ENCODE results near the gene HEXIM1. TPM values are rescaled to one million over a fixed set of nuclear protein-coding genes. Genes with fewer than 3 reads are reported as not detected.

The HEXIM1 gene
- total RNA-seq, 1 experiment from 2014 or later = 78.0 TPM

DNA sequence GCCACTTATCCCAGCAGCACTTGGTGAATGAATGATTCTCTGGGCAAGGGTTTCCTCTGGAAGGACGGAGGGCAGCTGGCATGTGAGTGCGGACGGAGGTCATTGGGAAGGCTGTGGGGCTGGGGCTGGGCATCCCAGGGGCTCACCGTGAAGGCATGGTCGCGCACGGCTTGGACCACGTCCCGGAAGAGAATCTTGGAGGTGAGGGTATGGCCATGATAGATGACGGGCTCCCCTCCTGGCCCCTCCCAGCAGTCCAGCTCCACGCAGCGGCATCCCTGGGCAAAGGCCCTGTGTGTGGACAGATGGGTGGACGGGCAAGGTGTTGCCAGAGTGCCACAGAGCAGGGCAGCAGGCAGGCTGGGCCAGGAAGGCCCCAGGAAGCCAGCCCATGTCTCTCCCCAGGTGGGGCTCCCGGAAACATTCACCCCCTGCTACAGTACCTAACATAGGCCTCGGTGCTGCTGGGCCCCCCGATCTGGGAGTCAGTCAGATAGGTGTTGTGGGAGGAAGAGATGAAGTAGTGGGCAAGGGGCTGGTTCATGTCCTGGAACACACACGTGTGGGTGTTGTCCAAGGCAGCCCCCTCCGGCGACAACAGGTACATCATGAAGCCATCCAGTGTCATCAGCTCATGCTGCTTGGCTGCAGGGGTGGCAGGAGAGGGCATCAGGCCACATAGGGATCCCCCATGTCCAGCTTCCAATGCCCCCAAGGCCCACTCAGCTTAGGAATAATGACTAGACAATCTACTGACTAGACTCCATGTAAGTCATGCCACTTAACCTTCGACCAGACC lies 30.2 kb upstream of the HEXIM1 start:
- TF ChIP-seq, protein P1, sequence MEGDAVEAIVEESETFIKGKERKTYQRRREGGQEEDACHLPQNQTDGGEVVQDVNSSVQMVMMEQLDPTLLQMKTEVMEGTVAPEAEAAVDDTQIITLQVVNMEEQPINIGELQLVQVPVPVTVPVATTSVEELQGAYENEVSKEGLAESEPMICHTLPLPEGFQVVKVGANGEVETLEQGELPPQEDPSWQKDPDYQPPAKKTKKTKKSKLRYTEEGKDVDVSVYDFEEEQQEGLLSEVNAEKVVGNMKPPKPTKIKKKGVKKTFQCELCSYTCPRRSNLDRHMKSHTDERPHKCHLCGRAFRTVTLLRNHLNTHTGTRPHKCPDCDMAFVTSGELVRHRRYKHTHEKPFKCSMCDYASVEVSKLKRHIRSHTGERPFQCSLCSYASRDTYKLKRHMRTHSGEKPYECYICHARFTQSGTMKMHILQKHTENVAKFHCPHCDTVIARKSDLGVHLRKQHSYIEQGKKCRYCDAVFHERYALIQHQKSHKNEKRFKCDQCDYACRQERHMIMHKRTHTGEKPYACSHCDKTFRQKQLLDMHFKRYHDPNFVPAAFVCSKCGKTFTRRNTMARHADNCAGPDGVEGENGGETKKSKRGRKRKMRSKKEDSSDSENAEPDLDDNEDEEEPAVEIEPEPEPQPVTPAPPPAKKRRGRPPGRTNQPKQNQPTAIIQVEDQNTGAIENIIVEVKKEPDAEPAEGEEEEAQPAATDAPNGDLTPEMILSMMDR (IDR thresholded peaks at IDR 0.05; ENCODE audit: insufficient read depth in 1 of 2, low read depth in 1 of 2, low read length in 1 of 2, severe bottlenecking in 1 of 2, unreplicated experiment in 1 of 2) = no peak
- no peak overlapping the region for H3K4me3 ChIP-seq (ENCODE audit: low read depth, low read length)
- H3K9me3 ChIP-seq = no peaks in the 10 kb centered on the region
- Mint-ChIP-seq H3K36me3 (ENCODE audit: insufficient read depth, unreplicated experiment) (peaks cover 47% of the 10 kb centered on the region), H3K4me1 (ENCODE audit: low read depth, unreplicated experiment) (peaks cover 9% of the 10 kb centered on the region), H3K27ac (ENCODE audit: unreplicated experiment) (no peak overlapping the region), H3K9me3 (ENCODE audit: unreplicated experiment) (no peaks in the 10 kb centered on the region), H3K4me3 (ENCODE audit: unreplicated experiment) (no peak overlapping the region), H3K27me3 (ENCODE audit: insufficient read depth, unreplicated experiment) (no peaks in the 10 kb centered on the region)
- H3K27me3 ChIP-seq (replicated peaks; ENCODE audit: control insufficient read depth, insufficient read depth, low read length) = no peaks in the 10 kb centered on the region
- intact Hi-C loops (cut with micrococcal nuclease; ENCODE audit: unreplicated experiment) = no loop called here
- peaks cover 20% of the 10 kb centered on the region for H3K4me1 ChIP-seq
- peaks cover 2% of the 10 kb centered on the region; the same call in 1 of the 2 replicates for H3K36me3 ChIP-seq (ENCODE audit: control insufficient read depth, insufficient read depth, low read length)
- CTCF ChIA-PET = interaction anchor here (1.4 kb wide), 1 partner anchor 18 kb away, joined by 3 read pairs; the partner anchor contains the start of gene ACBD4
- DNase-seq = no peak
- no TSS peak for BruUV-seq (replicated peaks)
- POLR2A ChIA-PET = interaction anchor here (0.6 kb wide), 1 partner anchor 616 kb away, joined by 3 read pairs; no protein-coding TSS in a partner anchor

DNA sequence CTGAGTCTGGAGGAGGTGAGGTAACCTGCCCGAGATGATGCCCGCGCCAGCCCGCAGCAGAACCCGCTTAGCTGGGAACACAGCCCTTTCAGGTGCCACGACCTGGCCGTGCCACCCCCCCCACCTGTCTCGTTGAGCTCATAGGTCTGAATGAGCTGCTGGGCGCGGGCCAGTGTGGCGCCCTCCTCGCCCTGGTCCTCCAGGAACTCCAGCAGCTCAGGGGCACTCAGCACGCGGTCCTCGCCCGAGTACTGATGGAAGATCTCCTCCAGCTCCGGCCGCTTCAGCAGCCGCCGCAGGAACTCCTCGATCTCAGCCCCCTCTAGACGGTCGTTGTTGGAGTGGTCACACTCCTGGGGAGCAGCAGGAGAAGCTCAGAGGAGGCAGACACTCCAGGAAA lies 29.6 kb upstream of the HEXIM1 start:
- no TSS peak for BruUV-seq (replicated peaks)
- H3K36me3 Mint-ChIP-seq (ENCODE audit: insufficient read depth, unreplicated experiment) = peaks cover 41% of the 10 kb centered on the region
- Histone ChIP-seq H3K27me3 (replicated peaks; ENCODE audit: control insufficient read depth, insufficient read depth, low read length) (no peaks in the 10 kb centered on the region), H3K36me3 (ENCODE audit: control insufficient read depth, insufficient read depth, low read length) (peaks cover 2% of the 10 kb centered on the region; the same call in 1 of the 2 replicates), H3K4me1 (peaks cover 26% of the 10 kb centered on the region), H3K4me3 (ENCODE audit: low read depth, low read length) (no peak overlapping the region), H3K9me3 (no peaks in the 10 kb centered on the region)
- H3K4me1 Mint-ChIP-seq (ENCODE audit: low read depth, unreplicated experiment) = peaks cover 13% of the 10 kb centered on the region
- no peak for DNase-seq
- no peak overlapping the region for H3K27ac Mint-ChIP-seq (ENCODE audit: unreplicated experiment)
- TF ChIP-seq, protein P1 (IDR thresholded peaks at IDR 0.05; ENCODE audit: insufficient read depth in 1 of 2, low read depth in 1 of 2, low read length in 1 of 2, severe bottlenecking in 1 of 2, unreplicated experiment in 1 of 2) = no peak
- intact Hi-C loops (cut with micrococcal nuclease; ENCODE audit: unreplicated experiment) = no loop called here
- no peak overlapping the region for H3K4me3 Mint-ChIP-seq (ENCODE audit: unreplicated experiment)
- CTCF ChIA-PET = interaction anchor here (1.4 kb wide), 1 partner anchor 17 kb away, joined by 3 read pairs; the partner anchor contains the start of gene ACBD4
- no peaks in the 10 kb centered on the region for H3K27me3 Mint-ChIP-seq (ENCODE audit: insufficient read depth, unreplicated experiment)
- H3K9me3 Mint-ChIP-seq (ENCODE audit: unreplicated experiment) = no peaks in the 10 kb centered on the region
- POLR2A ChIA-PET = interaction anchor here (0.6 kb wide), 1 partner anchor 617 kb away, joined by 3 read pairs; no protein-coding TSS in a partner anchor

DNA sequence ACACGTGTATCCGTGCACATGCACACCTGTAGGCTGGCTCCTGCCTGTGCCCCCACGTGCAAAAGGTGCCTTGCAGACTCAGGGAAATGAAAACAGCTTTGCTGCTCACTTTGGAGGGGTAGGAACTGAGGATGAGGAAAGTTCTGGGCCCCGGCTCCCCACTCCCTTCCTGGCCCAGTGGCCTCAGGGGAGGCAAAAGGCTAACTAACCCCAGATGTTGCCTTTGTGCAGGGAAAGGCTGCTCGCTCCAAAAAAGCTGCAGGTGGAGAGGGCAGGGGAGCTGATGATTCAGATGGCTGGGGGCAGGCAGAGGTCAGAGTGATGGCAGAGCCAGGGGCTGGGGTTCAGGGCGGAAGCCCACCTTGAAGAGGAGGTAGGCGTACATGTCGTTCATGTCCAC lies 28.3 kb upstream of the HEXIM1 start:
- Mint-ChIP-seq H3K27ac (ENCODE audit: unreplicated experiment) (no peak overlapping the region), H3K36me3 (ENCODE audit: insufficient read depth, unreplicated experiment) (peaks cover 34% of the 10 kb centered on the region), H3K4me3 (ENCODE audit: unreplicated experiment) (no peak overlapping the region), H3K9me3 (ENCODE audit: unreplicated experiment) (no peaks in the 10 kb centered on the region), H3K27me3 (ENCODE audit: insufficient read depth, unreplicated experiment) (no peaks in the 10 kb centered on the region), H3K4me1 (ENCODE audit: low read depth, unreplicated experiment) (peaks cover 13% of the 10 kb centered on the region)
- Histone ChIP-seq H3K9me3 (no peaks in the 10 kb centered on the region), H3K4me1 (peaks cover 30% of the 10 kb centered on the region), H3K27me3 (replicated peaks; ENCODE audit: control insufficient read depth, insufficient read depth, low read length) (no peaks in the 10 kb centered on the region), H3K36me3 (ENCODE audit: control insufficient read depth, insufficient read depth, low read length) (peaks cover 2% of the 10 kb centered on the region; the same call in 1 of the 2 replicates), H3K4me3 (ENCODE audit: low read depth, low read length) (no peak overlapping the region)
- TF ChIP-seq, protein P1 (IDR thresholded peaks at IDR 0.05; ENCODE audit: insufficient read depth in 1 of 2, low read depth in 1 of 2, low read length in 1 of 2, severe bottlenecking in 1 of 2, unreplicated experiment in 1 of 2) = no peak
- ChIA-PET CTCF (interaction anchor here (1.0 kb wide), 1 partner anchor 15 kb away, joined by 7 read pairs; the partner anchor contains the start of gene ACBD4), POLR2A (interaction anchor here (0.5 kb wide), 1 partner anchor 25 kb away, joined by 12 read pairs; no protein-coding TSS in a partner anchor)
- intact Hi-C loops (cut with micrococcal nuclease; ENCODE audit: unreplicated experiment) = no loop called here
- no TSS peak for BruUV-seq (replicated peaks)
- DNase-seq = no peak

All from Caco-2 (cell line).